GM20000 (cell line): ENCODE results near the gene LIPC.

Experiments
- DNase-seq: peaks from one replicate; pipeline ENCODE4 v3.0.0; 2012; ENCODE audit warnings: low spot score
- TF ChIP-seq, protein P1 (sequence below): IDR thresholded peaks from 2 replicates; pipeline ENCODE4 v1.5.1; 2012; ENCODE audit warnings: mild to moderate bottlenecking, control low read depth; ENCODE audit errors: extremely low read depth, missing control alignments

The LIPC gene

DNA sequence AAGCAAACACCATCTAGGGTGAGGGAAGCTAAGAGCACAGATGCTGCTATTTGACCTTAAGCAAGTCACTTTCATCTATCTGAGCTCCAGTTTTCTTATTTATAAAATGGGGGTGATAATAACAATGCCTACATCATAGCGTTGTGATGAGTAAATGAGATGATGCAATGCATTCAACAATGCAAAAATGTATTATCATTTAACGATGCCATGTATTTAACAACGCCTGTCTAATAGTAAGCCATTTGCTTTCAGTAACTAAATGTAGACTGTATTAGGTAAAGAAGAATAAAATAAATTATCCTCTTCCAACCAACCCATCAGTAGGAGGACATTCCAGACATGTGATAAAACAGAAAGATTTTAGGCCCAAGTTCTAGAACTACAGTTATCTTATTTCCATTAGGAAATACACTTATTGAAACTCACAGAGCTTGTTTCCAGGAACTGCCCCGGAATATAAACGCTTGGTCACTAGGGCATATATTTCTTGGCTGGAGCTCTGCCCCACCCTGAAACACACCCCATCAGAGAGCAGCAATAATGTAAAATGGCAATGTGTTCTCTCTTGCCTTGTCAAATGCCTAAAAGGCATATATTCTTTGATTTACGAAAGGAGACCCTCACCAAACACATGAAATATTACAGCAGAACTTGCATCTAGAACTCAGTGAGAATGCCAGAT is 128.3 kb downstream of the LIPC start:
- DNase-seq = no peak
- TF ChIP-seq, protein P1, sequence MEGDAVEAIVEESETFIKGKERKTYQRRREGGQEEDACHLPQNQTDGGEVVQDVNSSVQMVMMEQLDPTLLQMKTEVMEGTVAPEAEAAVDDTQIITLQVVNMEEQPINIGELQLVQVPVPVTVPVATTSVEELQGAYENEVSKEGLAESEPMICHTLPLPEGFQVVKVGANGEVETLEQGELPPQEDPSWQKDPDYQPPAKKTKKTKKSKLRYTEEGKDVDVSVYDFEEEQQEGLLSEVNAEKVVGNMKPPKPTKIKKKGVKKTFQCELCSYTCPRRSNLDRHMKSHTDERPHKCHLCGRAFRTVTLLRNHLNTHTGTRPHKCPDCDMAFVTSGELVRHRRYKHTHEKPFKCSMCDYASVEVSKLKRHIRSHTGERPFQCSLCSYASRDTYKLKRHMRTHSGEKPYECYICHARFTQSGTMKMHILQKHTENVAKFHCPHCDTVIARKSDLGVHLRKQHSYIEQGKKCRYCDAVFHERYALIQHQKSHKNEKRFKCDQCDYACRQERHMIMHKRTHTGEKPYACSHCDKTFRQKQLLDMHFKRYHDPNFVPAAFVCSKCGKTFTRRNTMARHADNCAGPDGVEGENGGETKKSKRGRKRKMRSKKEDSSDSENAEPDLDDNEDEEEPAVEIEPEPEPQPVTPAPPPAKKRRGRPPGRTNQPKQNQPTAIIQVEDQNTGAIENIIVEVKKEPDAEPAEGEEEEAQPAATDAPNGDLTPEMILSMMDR = no peak

DNA sequence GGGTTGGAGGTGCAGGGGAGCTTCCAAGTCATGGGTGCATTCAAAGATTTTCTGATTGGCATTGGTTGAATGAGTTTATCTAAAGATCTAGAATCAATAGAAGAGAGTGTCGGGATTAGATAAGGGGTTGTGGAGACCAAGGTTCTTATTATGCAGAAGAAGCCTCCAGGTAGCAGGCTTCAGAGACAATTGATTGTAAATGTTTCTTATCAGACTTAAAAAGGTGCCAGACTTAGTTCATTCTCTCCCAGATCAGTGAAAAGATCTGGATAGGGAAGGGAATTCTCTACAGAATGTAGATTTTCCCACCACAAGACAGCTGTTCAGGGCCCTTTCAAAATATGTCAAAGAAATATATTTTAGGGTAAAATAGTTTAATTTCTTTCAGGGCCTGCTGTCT is 129.5 kb downstream of the LIPC start:
- no peak for DNase-seq
- TF ChIP-seq, protein P1 = no peak

DNA sequence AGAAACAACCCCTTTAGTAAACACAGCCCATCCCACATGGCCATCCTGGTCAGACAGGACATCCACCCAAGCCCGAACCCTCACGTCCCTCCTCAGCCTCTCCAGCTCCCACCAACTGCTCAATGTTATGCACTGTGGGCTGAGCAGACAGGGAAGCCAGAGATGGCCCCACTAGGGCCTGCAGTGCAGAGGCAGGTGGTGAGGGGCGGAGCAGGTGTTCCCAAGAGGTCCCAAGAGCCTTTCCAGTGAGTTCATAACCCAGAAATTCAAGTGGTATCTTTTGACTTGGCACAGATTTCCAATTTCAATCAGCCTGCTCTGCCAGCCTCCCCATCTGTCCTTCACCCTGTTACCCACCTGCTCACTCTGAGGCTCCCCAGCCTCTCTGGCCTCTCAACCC is 130.3 kb downstream of the LIPC start:
- TF ChIP-seq, protein P1 = no peak
- DNase-seq = no peak

DNA sequence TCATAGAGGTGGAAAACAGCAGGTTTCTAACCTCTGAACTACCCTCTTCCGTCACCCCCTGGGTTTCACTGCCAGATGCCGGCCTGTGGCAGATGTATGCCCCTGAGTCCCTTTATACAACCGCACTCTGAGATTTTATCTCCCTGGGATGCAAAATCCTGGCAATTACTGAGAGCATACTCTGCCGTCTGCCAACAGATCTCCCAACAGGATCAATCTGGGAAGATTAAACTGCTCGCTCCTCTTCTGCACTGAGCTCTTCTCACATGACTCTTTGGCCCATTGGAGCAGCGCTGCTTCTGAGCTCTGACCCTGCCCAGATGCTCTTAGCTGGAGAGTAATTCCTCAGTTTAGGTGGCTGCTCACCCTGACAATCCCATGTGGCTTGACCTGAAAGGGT is 133.2 kb downstream of the LIPC start:
- DNase-seq = no peak
- TF ChIP-seq, protein P1 = no peak

DNA sequence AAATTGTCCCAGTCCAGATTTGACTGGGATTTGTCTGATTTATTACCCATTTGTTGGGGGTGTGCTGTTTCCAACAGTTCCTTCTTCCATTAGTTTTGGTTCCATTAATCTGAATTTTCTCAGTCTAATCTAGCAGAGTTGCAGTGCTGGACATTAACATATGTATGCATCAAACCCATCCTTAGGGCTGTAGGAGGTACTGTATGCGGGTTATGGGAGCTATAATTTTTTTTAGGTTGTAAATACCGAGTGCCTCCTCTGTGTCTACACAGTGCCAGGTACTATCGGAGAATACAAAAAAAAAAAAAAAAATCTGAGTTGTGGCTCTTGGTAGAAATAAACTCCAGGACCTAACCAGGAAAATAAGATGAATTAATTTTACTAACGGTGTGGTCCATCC is 133.8 kb downstream of the LIPC start:
- no peak for DNase-seq
- TF ChIP-seq, protein P1 = no peak

DNA sequence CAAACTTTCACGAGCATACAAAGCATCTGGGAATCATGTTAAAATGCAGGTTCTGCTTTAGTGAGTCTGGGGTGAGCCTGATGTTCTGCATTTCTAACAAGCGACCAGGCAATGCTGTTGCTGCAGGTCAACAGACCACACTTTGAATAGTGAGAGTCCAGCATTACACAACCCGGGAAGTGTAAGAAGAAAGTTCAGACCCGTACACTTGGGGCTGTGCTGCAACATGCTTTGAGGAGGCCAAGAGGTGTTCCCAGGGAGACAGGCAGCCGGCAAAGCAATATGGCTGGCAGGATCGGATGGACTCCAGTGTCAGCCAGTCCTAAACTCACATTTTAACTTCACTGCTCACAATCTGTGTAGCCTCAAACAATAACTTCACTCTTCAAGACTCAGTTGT is 134.2 kb downstream of the LIPC start:
- no peak for DNase-seq
- TF ChIP-seq, protein P1 = no peak

DNA sequence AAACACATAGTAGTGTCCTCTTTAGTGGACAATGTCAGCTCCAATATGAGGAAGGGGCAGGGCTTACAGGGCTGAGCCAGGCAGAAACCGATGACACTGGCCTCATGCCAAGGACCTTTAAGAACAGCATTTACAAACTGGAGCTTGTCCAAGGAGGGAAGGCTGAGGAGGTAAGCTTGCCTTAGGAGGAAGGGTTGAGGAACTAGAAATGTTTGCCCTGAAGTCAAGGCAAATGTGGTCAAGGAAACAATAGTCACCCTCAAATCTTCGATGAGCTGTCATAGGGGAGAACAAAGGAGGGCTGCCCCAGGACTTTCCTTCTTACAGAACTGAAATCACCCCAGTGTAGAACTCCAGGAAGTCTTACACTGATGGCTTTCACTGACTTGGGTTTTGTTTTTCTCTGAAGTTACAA is 136.4 kb downstream of the LIPC start:
- DNase-seq = no peak
- TF ChIP-seq, protein P1 = no peak
